CD14-positive monocyte (primary cell): ENCODE measurements around the gene PCDHGA8. TPM values are rescaled to one million over a fixed set of nuclear protein-coding genes. Genes with fewer than 3 reads are reported as not detected.

Experiments used
- DNase-seq, 3 donors: peaks; one replicate each; pipeline ENCODE4 v3.0.0-alpha.2; 2011 to 2022
- H2AFZ ChIP-seq: 2 replicates; pipeline ENCODE4 v1.6.0; 2012; ENCODE audit warnings: mild to moderate bottlenecking, low read depth, low read length, inconsistent platforms; ENCODE audit not compliant: insufficient read depth, poor library complexity, severe bottlenecking
- H3K27ac ChIP-seq, 2 donors: 1 replicate in 1 of 2; 2 replicates in 1 of 2; pipeline ENCODE4 v1.5.1; 2012 to 2013; ENCODE audit warnings: low read length in 2 of 2, control low read depth in 1 of 2, inconsistent platforms in 1 of 2, low read depth in 1 of 2, mild to moderate bottlenecking in 1 of 2
- H3K27me3 ChIP-seq, 2 donors: one replicate each; pipeline versions ENCODE4 v1.6.0 to v1.6.1; 2011 to 2013; ENCODE audit warnings: low read length in 2 of 2; ENCODE audit not compliant: control insufficient read depth in 2 of 2, insufficient read depth in 2 of 2
- H3K36me3 ChIP-seq, 2 donors: replicated peaks in 1 of 2; 1 replicate in 1 of 2; 2 replicates in 1 of 2; pipeline versions ENCODE4 v1.5.1 to v1.6.1; 2012 to 2013; ENCODE audit warnings: low read length in 2 of 2, control low read depth in 1 of 2, inconsistent platforms in 1 of 2, mild to moderate bottlenecking in 1 of 2; ENCODE audit not compliant: insufficient read depth in 2 of 2, control insufficient read depth in 1 of 2
- H3K4me1 ChIP-seq, 2 donors: 1 replicate in 1 of 2; 2 replicates in 1 of 2; pipeline versions ENCODE4 v1.5.1 to v1.6.1; 2012 to 2013; ENCODE audit warnings: low read length in 2 of 2, control low read depth in 1 of 2, inconsistent platforms in 1 of 2, mild to moderate bottlenecking in 1 of 2, moderate library complexity in 1 of 2; ENCODE audit not compliant: insufficient read depth in 2 of 2, control insufficient read depth in 1 of 2
- H3K4me2 ChIP-seq: replicated peaks from 2 replicates; pipeline ENCODE3; 2012; ENCODE audit warnings: low read length, moderate library complexity, mild to moderate bottlenecking; ENCODE audit not compliant: poor library complexity, severe bottlenecking; ENCODE audit errors: extremely low read depth
- H3K4me3 ChIP-seq, 3 experiments: fragments of 200-600 bp in 1 of 3; sonication (generic) in 1 of 3; replicated peaks in 1 of 3; 1 replicate in 2 of 3; 2 replicates in 1 of 3; pipeline ENCODE4 v1.5.1; 2011 to 2013; ENCODE audit warnings: low read length in 3 of 3, mild to moderate bottlenecking in 3 of 3, control low read depth in 2 of 3, low read depth in 2 of 3, inconsistent platforms in 1 of 3, moderate library complexity in 1 of 3
- H3K79me2 ChIP-seq: 2 replicates; pipeline ENCODE4 v1.6.0; 2012; ENCODE audit warnings: mild to moderate bottlenecking, control low read depth, inconsistent platforms, low read length, moderate library complexity; ENCODE audit not compliant: insufficient read depth
- H3K9ac ChIP-seq: 2 replicates; pipeline ENCODE4 v1.6.0; 2017; ENCODE audit warnings: low read length, mild to moderate bottlenecking; ENCODE audit not compliant: insufficient read depth, poor library complexity, severe bottlenecking
- H3K9me3 ChIP-seq, 2 donors: replicated peaks in 1 of 2; 1 replicate in 1 of 2; 2 replicates in 1 of 2; pipeline versions ENCODE4 v1.5.1 to v1.6.1; 2012 to 2013; ENCODE audit warnings: low read length in 2 of 2, control low read depth in 1 of 2; ENCODE audit not compliant: control insufficient read depth in 1 of 2, insufficient read depth in 1 of 2
- H4K20me1 ChIP-seq: 2 replicates; pipeline ENCODE4 v1.6.0; 2012; ENCODE audit warnings: mild to moderate bottlenecking, low read length, control low read depth, moderate library complexity; ENCODE audit not compliant: insufficient read depth
- H3K27ac Mint-ChIP-seq, 7 donors: one replicate each; pipeline ENCODE4 v1.8.0; 2020; ENCODE audit warnings: mild to moderate bottlenecking in 7 of 7, mixed read lengths in 7 of 7, moderate library complexity in 6 of 7, inconsistent platforms in 2 of 7
- H3K27me3 Mint-ChIP-seq, 3 donors: one replicate each; pipeline ENCODE4 v1.8.0; 2021 to 2022; ENCODE audit warnings: low read depth in 3 of 3, mild to moderate bottlenecking in 3 of 3, mixed read lengths in 3 of 3, moderate library complexity in 3 of 3, inconsistent platforms in 1 of 3
- H3K36me3 Mint-ChIP-seq, 2 donors: one replicate each; pipeline ENCODE4 v1.8.0; 2020; ENCODE audit warnings: mixed read lengths in 2 of 2, inconsistent platforms in 1 of 2, mild to moderate bottlenecking in 1 of 2
- H3K4me1 Mint-ChIP-seq: one replicate; pipeline ENCODE4 v1.8.0; 2020; ENCODE audit warnings: mild to moderate bottlenecking, mixed read lengths
- H3K4me3 Mint-ChIP-seq, 2 donors: one replicate each; pipeline ENCODE4 v1.8.0; 2020; ENCODE audit warnings: mild to moderate bottlenecking in 2 of 2, mixed read lengths in 2 of 2, moderate library complexity in 1 of 2
- H3K9me3 Mint-ChIP-seq, 7 donors: one replicate each; pipeline ENCODE4 v1.8.0; 2020 to 2022; ENCODE audit warnings: mixed read lengths in 7 of 7, mild to moderate bottlenecking in 6 of 7, moderate library complexity in 6 of 7, inconsistent platforms in 2 of 7
- CTCF ChIP-seq: fragments of 200-600 bp; IDR thresholded peaks from one replicate; pipeline ENCODE4 v1.8.0; 2022; ENCODE audit warnings: antibody characterized with exemption, mild to moderate bottlenecking
- WGBS: methylation state at CpG from one replicate; pipeline ENCODE4 v1.1.5; 2013; ENCODE audit warnings: missing lambda C conversion rate; ENCODE audit not compliant: insufficient coverage; 5-methylcytosine and 5-hydroxymethylcytosine counted together
- intact Hi-C, 2 donors: fragments of 100-400 bp; cut with micrococcal nuclease; formaldehyde crosslinking; loops; one replicate each; pipeline versions ENCODE4 v1.15.0 to v1.15.1; 2023
- polyA plus RNA-seq, 3 donors: library from polyadenylated mRNA; depleted of rRNA in 1 of 3; unstranded in 2 of 3; stranded (reverse) in 1 of 3; fragments of 300-500 nt in 2 of 3; fragments of >200 nt in 1 of 3; fragmentation: Illumina TruSeq in 2 of 3; gene quantifications; 1 replicate in 2 of 3; 2 replicates in 1 of 3; pipeline ENCODE4 v1.2.3, GENCODE V29; 2012 to 2021

Gene PCDHGA8
- polyA plus RNA-seq, 3 donors = not detected

DNA sequence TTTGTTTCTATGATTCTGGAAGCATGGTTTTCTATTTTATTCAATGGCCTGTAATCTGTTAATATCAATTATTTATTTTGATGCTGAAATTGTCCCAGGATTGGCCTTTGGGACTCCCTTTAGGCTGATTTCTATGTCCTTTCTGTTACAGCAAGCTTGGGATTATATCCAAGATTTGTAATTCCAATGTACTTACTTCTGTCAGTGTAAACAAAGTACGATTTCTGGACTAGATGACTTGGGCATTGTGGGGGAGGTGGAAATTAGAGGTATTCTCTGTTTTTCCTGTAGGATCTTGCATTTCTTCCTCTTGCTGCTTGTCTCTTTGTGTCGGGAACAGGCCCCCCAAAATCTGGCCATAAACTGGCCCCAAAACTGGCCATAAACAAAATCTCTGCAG is 41.6 kb downstream of the PCDHGA8 start:
- TF ChIP-seq CTCF = no peak
- no peaks in the 10 kb centered on the region for H3K79me2 ChIP-seq
- H3K9me3 ChIP-seq = peaks cover 31 to 32% of the 10 kb centered on the region in 2 donors
- H3K4me3 ChIP-seq = no peak overlapping the region
- no peaks in the 10 kb centered on the region for H4K20me1 ChIP-seq
- H2AFZ ChIP-seq = no peak overlapping the region
- Mint-ChIP-seq H3K27ac (no peak overlapping the region), H3K27me3 (peaks cover 39 to 53% (median 53%) of the 10 kb centered on the region in 3 donors), H3K36me3 (peaks cover 20 to 22% of the 10 kb centered on the region in 2 donors), H3K9me3 (peaks cover 22 to 47% (median 37%) of the 10 kb centered on the region in 7 donors), H3K4me1 (peaks cover 21% of the 10 kb centered on the region), H3K4me3 (no peak overlapping the region)
- no peak overlapping the region for H3K27ac ChIP-seq
- DNase-seq = no peak
- no peak overlapping the region for H3K4me2 ChIP-seq
- H3K27me3 ChIP-seq = peaks cover 32 to 81% of the 10 kb centered on the region in 2 donors
- intact Hi-C loops = no loop called here
- no peaks in the 10 kb centered on the region for H3K36me3 ChIP-seq
- H3K9ac ChIP-seq = no peak overlapping the region
- WGBS = no CpG with 5 or more reads among the region's 2 CpGs
- peaks cover 17 to 19% of the 10 kb centered on the region in 2 donors for H3K4me1 ChIP-seq

GRCh38 chr5:141437221-141437620 is 44.8 kb downstream of the PCDHGA8 start:
- WGBS = no CpG with 5 or more reads among the region's 2 CpGs
- H4K20me1 ChIP-seq = no peaks in the 10 kb centered on the region

More at GRCh38 chr5:141437221-141437620, 44.8 kb downstream of the PCDHGA8 start:
- no peak overlapping the region for H3K27ac ChIP-seq
- H3K4me3 ChIP-seq = no peak overlapping the region
- H3K79me2 ChIP-seq = no peaks in the 10 kb centered on the region
- H3K36me3 ChIP-seq = no peaks in the 10 kb centered on the region
- no peak for DNase-seq
- no peak overlapping the region for H3K4me3 Mint-ChIP-seq
- intact Hi-C loops = no loop called here
- no peak overlapping the region for H3K4me2 ChIP-seq
- peaks cover 16 to 42% (median 31%) of the 10 kb centered on the region in 3 donors for H3K27me3 Mint-ChIP-seq
- H2AFZ ChIP-seq = no peak overlapping the region
- no peak for TF ChIP-seq CTCF
- peaks cover 22 to 28% of the 10 kb centered on the region in 2 donors for H3K9me3 ChIP-seq
- H3K4me1 Mint-ChIP-seq = peaks cover under 1% of the 10 kb centered on the region
- H3K9me3 Mint-ChIP-seq = peaks cover 7 to 54% (median 31%) of the 10 kb centered on the region in 7 donors
- H3K27me3 ChIP-seq = peaks cover 14 to 52% of the 10 kb centered on the region in 2 donors
- H3K27ac Mint-ChIP-seq = no peak overlapping the region
- no peak overlapping the region for H3K9ac ChIP-seq
- H3K36me3 Mint-ChIP-seq = peaks cover 4 to 6% of the 10 kb centered on the region in 2 donors
- no peaks in the 10 kb centered on the region for H3K4me1 ChIP-seq
